ENCODE measurements around the gene ANKRD23.

DNA sequence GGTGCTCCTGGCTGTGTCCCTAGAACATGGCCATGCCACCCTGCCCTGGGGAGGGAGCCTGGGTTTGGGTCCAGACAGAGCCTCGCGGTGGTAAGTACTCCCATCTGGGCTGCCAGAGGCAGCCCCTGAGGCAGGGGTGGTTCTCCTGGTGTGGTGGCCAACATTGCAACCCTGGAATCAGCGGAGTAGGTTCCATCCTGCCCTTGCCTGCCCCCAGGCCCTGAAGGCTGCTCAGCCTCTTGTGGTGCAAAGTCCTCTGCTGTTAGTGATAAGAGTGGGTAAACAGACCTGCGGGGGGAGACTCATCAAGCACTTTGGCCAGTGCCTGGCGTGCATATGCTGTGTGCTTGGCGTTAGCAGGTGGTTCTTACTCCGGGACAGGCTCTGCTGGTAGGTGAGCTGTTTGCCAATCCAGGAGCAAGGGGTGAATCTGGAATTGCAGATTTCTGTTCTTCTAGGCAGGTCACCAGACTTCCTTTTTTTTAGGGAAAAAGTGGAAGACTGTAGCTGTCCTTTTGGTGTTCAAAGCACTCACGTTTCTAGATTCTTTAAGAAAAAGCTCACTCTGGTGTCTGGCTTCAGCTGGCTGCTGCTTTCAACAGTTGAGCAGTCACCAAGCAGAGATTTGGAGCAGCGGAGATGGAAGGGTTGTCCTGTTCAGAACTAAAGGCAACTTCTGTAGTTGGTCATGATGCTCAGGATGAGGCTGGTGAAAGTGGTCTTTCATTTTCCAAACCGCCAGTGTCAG lies 24.5 kb downstream of the ANKRD23 start:
- TF ChIP-seq CTCF (conservative IDR thresholded peaks at IDR 0.05; ENCODE audit: low read length) (no peak), EZH2phosphoT487 (IDR thresholded peaks at IDR 0.05; ENCODE audit: borderline replicate concordance, low read depth, low read length) (no peak)

All from OCI-LY7 (cell line).